ENCODE measurements around the gene PCSK4.

DNA sequence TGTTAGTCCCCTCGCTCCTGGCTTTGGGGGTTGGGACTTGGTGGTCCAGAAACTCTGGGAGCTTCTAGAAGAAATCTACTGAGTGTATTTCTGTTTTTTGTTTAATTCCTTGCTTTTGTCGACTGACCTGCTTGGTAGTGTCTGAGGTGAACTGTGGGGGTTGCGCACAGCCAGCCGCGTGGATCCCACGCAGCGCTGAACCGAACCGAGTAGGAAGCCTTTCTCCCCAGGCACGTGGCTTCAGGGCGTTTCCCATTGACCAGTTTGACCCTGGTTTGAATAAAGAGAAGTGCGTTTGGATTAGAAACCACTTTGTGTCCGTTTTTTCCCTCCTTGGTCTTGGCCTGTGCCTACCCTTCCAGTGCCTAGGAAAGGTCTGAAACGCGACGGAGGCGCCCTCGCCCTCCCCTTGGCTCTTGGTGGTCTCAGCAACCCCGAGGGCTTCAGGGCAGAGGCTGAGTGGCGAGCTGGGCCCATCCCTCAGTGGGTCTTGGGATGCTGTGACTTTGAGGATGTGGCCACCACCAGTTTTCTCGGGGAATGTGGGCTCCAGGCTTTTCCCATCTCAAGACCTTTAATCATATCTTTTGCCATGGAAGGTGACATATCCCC is 54.7 kb downstream of the PCSK4 start:
- TF ChIP-seq SUZ12 (IDR thresholded peaks at IDR 0.05) (no peak), CTBP1 (IDR thresholded peaks at IDR 0.05; ENCODE audit: borderline replicate concordance) (no peak), NFRKB (IDR thresholded peaks at IDR 0.05) (no peak), BHLHE40 (IDR thresholded peaks at IDR 0.05; ENCODE audit: borderline replicate concordance) (no peak), LEF1 (IDR thresholded peaks at IDR 0.05; ENCODE audit: borderline replicate concordance) (no peak), FOXM1 (IDR thresholded peaks at IDR 0.05; ENCODE audit: borderline replicate concordance) (no peak), FOXA1 (IDR thresholded peaks at IDR 0.05) (no peak), HDGF (IDR thresholded peaks at IDR 0.05; ENCODE audit: borderline replicate concordance) (no peak), ELF4 (IDR thresholded peaks at IDR 0.05) (no peak), SP1 (IDR thresholded peaks at IDR 0.05) (no peak), FOXK2 (IDR thresholded peaks at IDR 0.05) (no peak), TARDBP (IDR thresholded peaks at IDR 0.05) (no peak), ARNT (IDR thresholded peaks at IDR 0.05) (no peak)
- TF ChIP-seq, protein P1, sequence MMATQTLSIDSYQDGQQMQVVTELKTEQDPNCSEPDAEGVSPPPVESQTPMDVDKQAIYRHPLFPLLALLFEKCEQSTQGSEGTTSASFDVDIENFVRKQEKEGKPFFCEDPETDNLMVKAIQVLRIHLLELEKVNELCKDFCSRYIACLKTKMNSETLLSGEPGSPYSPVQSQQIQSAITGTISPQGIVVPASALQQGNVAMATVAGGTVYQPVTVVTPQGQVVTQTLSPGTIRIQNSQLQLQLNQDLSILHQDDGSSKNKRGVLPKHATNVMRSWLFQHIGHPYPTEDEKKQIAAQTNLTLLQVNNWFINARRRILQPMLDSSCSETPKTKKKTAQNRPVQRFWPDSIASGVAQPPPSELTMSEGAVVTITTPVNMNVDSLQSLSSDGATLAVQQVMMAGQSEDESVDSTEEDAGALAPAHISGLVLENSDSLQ (IDR thresholded peaks at IDR 0.05), result no peak
